ENCODE data around the gene HSD17B10. TPM values are rescaled to one million over a fixed set of nuclear protein-coding genes. Genes with fewer than 3 reads are reported as not detected.

HSD17B10 gene
- total and polyA plus RNA-seq, 2 of the 13 experiments (the other 11 are each of a cell fraction or from before 2014, with no cell fraction given): 68.7 to 84.7 TPM

GRCh38 chrX:53422086-53422860 is 11.9 kb downstream of the HSD17B10 start, which contains the start of gene SMC1A (continued):
- TF ChIP-seq YY1 (IDR thresholded peaks at IDR 0.05; ENCODE audit: insufficient read depth, insufficient replicate concordance, low read depth, low read length): no peak
- no peak for TF ChIP-seq ARNT (IDR thresholded peaks at IDR 0.05)
- TF ChIP-seq PHF20 (CRISPR knock-in tag; IDR thresholded peaks at IDR 0.05): peak; percentile 67
- TF ChIP-seq SMAD3 (CRISPR knock-in tag; IDR thresholded peaks at IDR 0.05): no peak
- TF ChIP-seq RELA (CRISPR knock-in tag; IDR thresholded peaks at IDR 0.05): no peak
- TF ChIP-seq ZNF615 (CRISPR knock-in tag; IDR thresholded peaks at IDR 0.05; ENCODE audit: borderline replicate concordance): no peak
- no peak for TF ChIP-seq SMC3 (IDR thresholded peaks at IDR 0.05; ENCODE audit: low read length)
- no peak for TF ChIP-seq ZBTB46 (CRISPR knock-in tag; IDR thresholded peaks at IDR 0.05; ENCODE audit: borderline replicate concordance)
- no peak for TF ChIP-seq TBX2 (CRISPR knock-in tag; IDR thresholded peaks at IDR 0.05; ENCODE audit: borderline replicate concordance)
- no peak for TF ChIP-seq ZFP41 (CRISPR knock-in tag; IDR thresholded peaks at IDR 0.05; ENCODE audit: borderline replicate concordance)
- peak; percentile 2; the same call in 1 of the 2 replicates for TF ChIP-seq ZNF792 (CRISPR knock-in tag; IDR thresholded peaks at IDR 0.05)
- 0 out of 2 replicates have a peak, but pooled peaks have one; percentile 6 for TF ChIP-seq PATZ1 (CRISPR knock-in tag; IDR thresholded peaks at IDR 0.05)
- TF ChIP-seq ZSCAN9 (CRISPR knock-in tag; IDR thresholded peaks at IDR 0.05; ENCODE audit: borderline replicate concordance): 0 out of 2 replicates have a peak, but pooled peaks have one; percentile 18
- TF ChIP-seq ZNF800 (CRISPR knock-in tag; IDR thresholded peaks at IDR 0.05): 0 out of 2 replicates have a peak, but pooled peaks have one; percentile 18
- peak; percentile 78; the same call in 1 of the 2 replicates for TF ChIP-seq ARID4A (CRISPR knock-in tag; IDR thresholded peaks at IDR 0.05; ENCODE audit: borderline replicate concordance)
- TF ChIP-seq KMT2A (CRISPR knock-in tag; IDR thresholded peaks at IDR 0.05): peak; percentile 33; the same call in 1 of the 2 replicates
- peak; percentile 17; the same call in 1 of the 2 replicates for TF ChIP-seq ETV5 (CRISPR knock-in tag; IDR thresholded peaks at IDR 0.05; ENCODE audit: borderline replicate concordance)
- no peak for TF ChIP-seq KLF9 (CRISPR knock-in tag; IDR thresholded peaks at IDR 0.05; ENCODE audit: low read depth)
- no peak for TF ChIP-seq NFE2 (CRISPR knock-in tag; IDR thresholded peaks at IDR 0.05)
- TF ChIP-seq ZNF224 (CRISPR knock-in tag; IDR thresholded peaks at IDR 0.05): no peak
- TF ChIP-seq BHLHE40 (IDR thresholded peaks at IDR 0.05; ENCODE audit: low read length): peak; percentile 59

Data from HepG2 (cell line).